ENCODE data around the gene PACSIN1. TPM values are rescaled to one million over a fixed set of nuclear protein-coding genes. Genes with fewer than 3 reads are reported as not detected.

Gene PACSIN1
- total and polyA plus RNA-seq, 8 donors = under 0.01 to 2.2 (median 0.49) TPM; not detected in 2

- H3K27ac ChIP-seq = no peak overlapping the region
- no peak for TF ChIP-seq EP300 (IDR thresholded peaks at IDR 0.05)
- TF ChIP-seq POLR2AphosphoS5 (IDR thresholded peaks at IDR 0.05) = no peak
- no peak for TF ChIP-seq CTCF (IDR thresholded peaks at IDR 0.05)
- no peak for TF ChIP-seq POLR2A (IDR thresholded peaks at IDR 0.05)
- 61 to 78% (median 74%) methylated on average over 14 to 15 of the region's 15 CpGs for WGBS, 5 donors
Measured at GRCh38 chr6:34536959-34537848, 71.3 kb downstream of the PACSIN1 start.

GRCh38 chr6:34537922-34538550 lies 72.2 kb downstream of the PACSIN1 start:
- TF ChIP-seq POLR2AphosphoS5 (IDR thresholded peaks at IDR 0.05) (no peak), CTCF (IDR thresholded peaks at IDR 0.05) (no peak), POLR2A (IDR thresholded peaks at IDR 0.05) (no peak), EP300 (IDR thresholded peaks at IDR 0.05) (no peak)
- no peak overlapping the region for H3K4me3 ChIP-seq
- no peaks in the 10 kb centered on the region for H3K27me3 ChIP-seq
- no peak overlapping the region for H3K27ac ChIP-seq
- no peaks in the 10 kb centered on the region for H3K9me3 ChIP-seq
- H3K36me3 ChIP-seq = no peaks in the 10 kb centered on the region
- 73 to 85% (median 76%) methylated on average over 16 to 19 of the region's 19 CpGs for WGBS, 5 donors
- intact Hi-C loops (cut with DNase I; ENCODE audit: low total_unique reads) = no loop called here
- H3K4me1 ChIP-seq = peaks cover 8 to 34% (median 20%) of the 10 kb centered on the region in 4 donors
- no peak for DNase-seq

More at GRCh38 chr6:34536959-34537848, 71.3 kb downstream of the PACSIN1 start:
- Histone ChIP-seq H3K4me3 (no peak overlapping the region), H3K36me3 (no peaks in the 10 kb centered on the region), H3K4me1 (peaks cover 8 to 34% (median 20%) of the 10 kb centered on the region in 4 donors), H3K27me3 (no peaks in the 10 kb centered on the region), H3K9me3 (no peaks in the 10 kb centered on the region)
- intact Hi-C loops (cut with DNase I; ENCODE audit: low total_unique reads) = no loop called here
- no peak for DNase-seq

- Histone ChIP-seq H3K27me3 (no peaks in the 10 kb centered on the region), H3K4me3 (no peak overlapping the region), H3K9me3 (no peaks in the 10 kb centered on the region), H3K27ac (no peak overlapping the region), H3K4me1 (peaks cover 8 to 34% (median 21%) of the 10 kb centered on the region in 4 donors), H3K36me3 (no peaks in the 10 kb centered on the region)
- DNase-seq = no peak
- intact Hi-C loops (cut with DNase I; ENCODE audit: low total_unique reads) = no loop called here
- TF ChIP-seq POLR2AphosphoS5 (IDR thresholded peaks at IDR 0.05) (no peak), EP300 (IDR thresholded peaks at IDR 0.05) (no peak), POLR2A (IDR thresholded peaks at IDR 0.05) (no peak), CTCF (IDR thresholded peaks at IDR 0.05) (no peak)
- 61 to 69% (median 64%) methylated on average over 5 to 6 of the region's 6 CpGs for WGBS, 5 donors
Measured at GRCh38 chr6:34538581-34538980, 72.7 kb downstream of the PACSIN1 start.

- Histone ChIP-seq H3K4me1 (peaks cover 8 to 34% (median 23%) of the 10 kb centered on the region in 4 donors), H3K4me3 (no peak overlapping the region), H3K27me3 (no peaks in the 10 kb centered on the region), H3K36me3 (no peaks in the 10 kb centered on the region), H3K9me3 (no peaks in the 10 kb centered on the region), H3K27ac (no peak overlapping the region)
- intact Hi-C loops (cut with DNase I; ENCODE audit: low total_unique reads) = no loop called here
- TF ChIP-seq POLR2AphosphoS5 (IDR thresholded peaks at IDR 0.05) = no peak
- no peak for TF ChIP-seq EP300 (IDR thresholded peaks at IDR 0.05)
- no peak for TF ChIP-seq POLR2A (IDR thresholded peaks at IDR 0.05)
- no peak for TF ChIP-seq CTCF (IDR thresholded peaks at IDR 0.05)
- WGBS, 5 donors = 75 to 84% (median 77%) methylated on average over 6 to 14 of the region's 14 CpGs
- DNase-seq = no peak
Measured at GRCh38 chr6:34539181-34539580, 73.3 kb downstream of the PACSIN1 start.

All from stomach (tissue), 9 donors.